ENCODE results near the gene FGFR1OP2.

The FGFR1OP2 gene

GRCh38 chr12:26991826-26992225 lies 53.6 kb downstream of the FGFR1OP2 start:
- TF ChIP-seq SNAI2 (CRISPR knock-in tag; IDR thresholded peaks at IDR 0.05): no peak
- no peak for TF ChIP-seq ZNF8 (CRISPR knock-in tag; IDR thresholded peaks at IDR 0.05)
- TF ChIP-seq PPARA (CRISPR knock-in tag; IDR thresholded peaks at IDR 0.05; ENCODE audit: borderline replicate concordance): no peak
- no peak for TF ChIP-seq ESRRG (CRISPR knock-in tag; IDR thresholded peaks at IDR 0.05)
- TF ChIP-seq CSDC2 (CRISPR knock-in tag; IDR thresholded peaks at IDR 0.05): no peak
- TF ChIP-seq ZFP3 (CRISPR knock-in tag; IDR thresholded peaks at IDR 0.05): no peak
- no peak for ATAC-seq

- no peak for TF ChIP-seq RARB (CRISPR knock-in tag; IDR thresholded peaks at IDR 0.05)
- TF ChIP-seq CSDC2 (CRISPR knock-in tag; IDR thresholded peaks at IDR 0.05): no peak
- TF ChIP-seq CREB5 (CRISPR knock-in tag; IDR thresholded peaks at IDR 0.05; ENCODE audit: low read depth): no peak
- no peak for TF ChIP-seq TSHZ2 (CRISPR knock-in tag; IDR thresholded peaks at IDR 0.05)
- TF ChIP-seq ARNTL (CRISPR knock-in tag; IDR thresholded peaks at IDR 0.05; ENCODE audit: borderline replicate concordance, low read depth): no peak
- no peak for TF ChIP-seq ZC3H10 (CRISPR knock-in tag; IDR thresholded peaks at IDR 0.05)
- TF ChIP-seq ZNF8 (CRISPR knock-in tag; IDR thresholded peaks at IDR 0.05): no peak
- TF ChIP-seq BACH2 (CRISPR knock-in tag; IDR thresholded peaks at IDR 0.05; ENCODE audit: borderline replicate concordance): no peak
- no peak for TF ChIP-seq ISL1 (CRISPR knock-in tag; IDR thresholded peaks at IDR 0.05)
- no peak for TF ChIP-seq GLIS3 (CRISPR knock-in tag; IDR thresholded peaks at IDR 0.05)
- no peak for TF ChIP-seq ESRRG (CRISPR knock-in tag; IDR thresholded peaks at IDR 0.05)
- TF ChIP-seq OSR1 (CRISPR knock-in tag; IDR thresholded peaks at IDR 0.05): no peak
- no peak for TF ChIP-seq PATZ1 (CRISPR knock-in tag; IDR thresholded peaks at IDR 0.05; ENCODE audit: borderline replicate concordance)
- TF ChIP-seq ZNF565 (CRISPR knock-in tag; conservative IDR thresholded peaks at IDR 0.05; ENCODE audit: low read depth): no peak
- no peak for TF ChIP-seq TCF4 (CRISPR knock-in tag; IDR thresholded peaks at IDR 0.05; ENCODE audit: borderline replicate concordance)
- TF ChIP-seq CSRNP3 (CRISPR knock-in tag; IDR thresholded peaks at IDR 0.05): no peak
- TF ChIP-seq SNAI2 (CRISPR knock-in tag; IDR thresholded peaks at IDR 0.05): no peak
- no peak for ATAC-seq
Measured at GRCh38 chr12:26994109-26994508, 55.8 kb downstream of the FGFR1OP2 start.

GRCh38 chr12:26995706-26996105 lies 57.4 kb downstream of the FGFR1OP2 start:
- TF ChIP-seq SNAI2 (CRISPR knock-in tag; IDR thresholded peaks at IDR 0.05): no peak
- TF ChIP-seq BACH2 (CRISPR knock-in tag; IDR thresholded peaks at IDR 0.05; ENCODE audit: borderline replicate concordance): no peak
- no peak for TF ChIP-seq CSDC2 (CRISPR knock-in tag; IDR thresholded peaks at IDR 0.05)
- no peak for ATAC-seq

- no peak for ATAC-seq
- TF ChIP-seq ISL1 (CRISPR knock-in tag; IDR thresholded peaks at IDR 0.05): no peak
- no peak for TF ChIP-seq ZNF8 (CRISPR knock-in tag; IDR thresholded peaks at IDR 0.05)
- no peak for TF ChIP-seq OSR1 (CRISPR knock-in tag; IDR thresholded peaks at IDR 0.05)
- no peak for TF ChIP-seq BACH2 (CRISPR knock-in tag; IDR thresholded peaks at IDR 0.05; ENCODE audit: borderline replicate concordance)
- TF ChIP-seq TCF4 (CRISPR knock-in tag; IDR thresholded peaks at IDR 0.05; ENCODE audit: borderline replicate concordance): no peak
- no peak for TF ChIP-seq POU6F1 (CRISPR knock-in tag; IDR thresholded peaks at IDR 0.05; ENCODE audit: borderline replicate concordance, low read depth)
- no peak for TF ChIP-seq CSDC2 (CRISPR knock-in tag; IDR thresholded peaks at IDR 0.05)
- TF ChIP-seq RARB (CRISPR knock-in tag; IDR thresholded peaks at IDR 0.05): no peak
- TF ChIP-seq GLIS3 (CRISPR knock-in tag; IDR thresholded peaks at IDR 0.05): no peak
- no peak for TF ChIP-seq PPARA (CRISPR knock-in tag; IDR thresholded peaks at IDR 0.05; ENCODE audit: borderline replicate concordance)
- no peak for TF ChIP-seq PATZ1 (CRISPR knock-in tag; IDR thresholded peaks at IDR 0.05; ENCODE audit: borderline replicate concordance)
- TF ChIP-seq ZC3H10 (CRISPR knock-in tag; IDR thresholded peaks at IDR 0.05): no peak
- TF ChIP-seq ZFP3 (CRISPR knock-in tag; IDR thresholded peaks at IDR 0.05): no peak
Measured at GRCh38 chr12:26997003-26997402, 58.7 kb downstream of the FGFR1OP2 start.

Data from SK-N-SH treated with all-trans-retinoic acid at 6 μM for 48 hours (cell line).